Fibroblast of lung (primary cell): ENCODE results near the gene SPAG7. TPM values are rescaled to one million over a fixed set of nuclear protein-coding genes. Genes with fewer than 3 reads are reported as not detected.

ENCODE experiments used
- DNase-seq, 2 donors: peaks; one replicate each; pipeline versions ENCODE4 v3.0.0 to v3.0.0-alpha.2; 2010; ENCODE audit warnings: low read depth in 2 of 2
- H2AFZ ChIP-seq: 2 replicates; pipeline ENCODE4 v1.5.1; 2012; ENCODE audit warnings: low read length, control low read depth, inconsistent platforms
- H3K27ac ChIP-seq: 2 replicates; pipeline ENCODE4 v1.5.1; 2011; ENCODE audit warnings: low read length, control low read depth; ENCODE audit not compliant: insufficient read depth
- H3K27me3 ChIP-seq: 2 replicates; pipeline ENCODE4 v1.5.1; 2011; ENCODE audit warnings: mild to moderate bottlenecking, low read length; ENCODE audit not compliant: control insufficient read depth, insufficient read depth
- H3K36me3 ChIP-seq: 2 replicates; pipeline ENCODE4 v1.5.1; 2011; ENCODE audit warnings: low read length; ENCODE audit not compliant: control insufficient read depth, insufficient read depth
- H3K4me1 ChIP-seq: 2 replicates; pipeline ENCODE4 v1.5.1; 2011; ENCODE audit warnings: low read length; ENCODE audit not compliant: control insufficient read depth, insufficient read depth; ENCODE audit errors: extremely low read depth
- H3K4me2 ChIP-seq: 2 replicates; pipeline ENCODE4 v1.5.1; 2011; ENCODE audit warnings: low read length, control low read depth; ENCODE audit not compliant: insufficient read depth; ENCODE audit errors: extremely low read depth
- H3K4me3 ChIP-seq, 4 experiments: fragments of 200-600 bp in 1 of 4; sonication (generic) in 1 of 4; replicated peaks in 1 of 4; 2 replicates each; pipeline ENCODE4 v1.5.1; 2011 to 2016; ENCODE audit warnings: low read length in 4 of 4, low read depth in 3 of 4, mild to moderate bottlenecking in 3 of 4, control low read depth in 2 of 4, inconsistent platforms in 1 of 4, mixed read lengths in 1 of 4; ENCODE audit not compliant: insufficient read depth in 1 of 4; ENCODE audit errors: control extremely low read depth in 1 of 4
- H3K79me2 ChIP-seq: 2 replicates; pipeline ENCODE4 v1.5.1; 2012; ENCODE audit warnings: mild to moderate bottlenecking, low read length, inconsistent platforms; ENCODE audit not compliant: control insufficient read depth, insufficient read depth
- H3K9ac ChIP-seq: 2 replicates; pipeline ENCODE4 v1.5.1; 2011; ENCODE audit warnings: mild to moderate bottlenecking, low read length, control low read depth; ENCODE audit not compliant: insufficient read depth
- H3K9me3 ChIP-seq: 2 replicates; pipeline ENCODE4 v1.5.1; 2012; ENCODE audit warnings: low read depth, low read length; ENCODE audit not compliant: control insufficient read depth, insufficient read depth
- H4K20me1 ChIP-seq: 2 replicates; pipeline ENCODE4 v1.5.1; 2011; ENCODE audit warnings: low read length; ENCODE audit not compliant: control insufficient read depth, insufficient read depth; ENCODE audit errors: extremely low read depth
- EZH2 ChIP-seq: IDR thresholded peaks from 2 replicates; pipeline ENCODE4 v1.5.1; 2012; ENCODE audit warnings: low read length, control low read depth, mild to moderate bottlenecking; ENCODE audit errors: missing control alignments
- polyA plus RNA-seq, 2 donors: library from polyadenylated mRNA; depleted of rRNA in 1 of 2; stranded (reverse) in 1 of 2; unstranded in 1 of 2; fragments of >200 nt; gene quantifications; 2 replicates each; pipeline ENCODE4 v1.2.1, GENCODE V29; 2011 to 2012; ENCODE audit warnings: missing spikeins in 1 of 2
- total RNA-seq: library from RNA; depleted of rRNA; stranded (reverse); fragments of >200 nt; gene quantifications from 2 replicates; pipeline ENCODE4 v1.2.1, GENCODE V29; 2014
- TF ChIP-seq, protein P1 (sequence below), 2 donors: IDR thresholded peaks in 1 of 2; conservative IDR thresholded peaks in 1 of 2; 1 replicate in 1 of 2; 2 replicates in 1 of 2; pipeline ENCODE4 v1.5.1; 2011 to 2012; ENCODE audit warnings: low read length in 2 of 2, control low read depth in 1 of 2, inconsistent platforms in 1 of 2, low read depth in 1 of 2, mild to moderate bottlenecking in 1 of 2

SPAG7 gene
- total and polyA plus RNA-seq, 2 donors (not counting 1 experiment from before 2014, with no cell fraction given), result 62.8 to 83.0 TPM

DNA sequence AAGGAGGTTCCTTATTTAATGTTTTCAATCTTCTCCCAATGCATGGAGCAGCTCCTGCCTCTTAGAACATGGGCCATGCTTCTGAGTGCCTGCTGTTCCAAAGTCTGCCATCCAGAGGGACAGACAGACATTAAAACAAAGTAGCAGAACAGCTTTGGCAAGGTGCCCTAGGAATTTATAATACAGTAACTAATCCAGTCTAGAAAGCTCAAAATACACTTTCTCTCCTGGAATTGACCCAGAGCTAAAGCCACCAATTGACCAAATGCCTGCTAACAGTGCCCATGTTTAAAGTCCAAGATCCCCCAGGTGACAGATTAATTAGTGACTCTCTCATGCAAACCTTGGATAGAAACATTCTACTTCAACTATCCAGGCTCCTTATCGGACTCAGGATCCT, 53.6 kb downstream of the SPAG7 start:
- DNase-seq, result no peak
- no peak overlapping the region for H3K27ac ChIP-seq
- H3K4me3 ChIP-seq, result no peak overlapping the region
- H3K9me3 ChIP-seq, result no peaks in the 10 kb centered on the region
- TF ChIP-seq EZH2, result no peak
- TF ChIP-seq, protein P1, sequence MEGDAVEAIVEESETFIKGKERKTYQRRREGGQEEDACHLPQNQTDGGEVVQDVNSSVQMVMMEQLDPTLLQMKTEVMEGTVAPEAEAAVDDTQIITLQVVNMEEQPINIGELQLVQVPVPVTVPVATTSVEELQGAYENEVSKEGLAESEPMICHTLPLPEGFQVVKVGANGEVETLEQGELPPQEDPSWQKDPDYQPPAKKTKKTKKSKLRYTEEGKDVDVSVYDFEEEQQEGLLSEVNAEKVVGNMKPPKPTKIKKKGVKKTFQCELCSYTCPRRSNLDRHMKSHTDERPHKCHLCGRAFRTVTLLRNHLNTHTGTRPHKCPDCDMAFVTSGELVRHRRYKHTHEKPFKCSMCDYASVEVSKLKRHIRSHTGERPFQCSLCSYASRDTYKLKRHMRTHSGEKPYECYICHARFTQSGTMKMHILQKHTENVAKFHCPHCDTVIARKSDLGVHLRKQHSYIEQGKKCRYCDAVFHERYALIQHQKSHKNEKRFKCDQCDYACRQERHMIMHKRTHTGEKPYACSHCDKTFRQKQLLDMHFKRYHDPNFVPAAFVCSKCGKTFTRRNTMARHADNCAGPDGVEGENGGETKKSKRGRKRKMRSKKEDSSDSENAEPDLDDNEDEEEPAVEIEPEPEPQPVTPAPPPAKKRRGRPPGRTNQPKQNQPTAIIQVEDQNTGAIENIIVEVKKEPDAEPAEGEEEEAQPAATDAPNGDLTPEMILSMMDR (conservative IDR thresholded peaks at IDR 0.05 in 1 of 2, IDR thresholded peaks at IDR 0.05 in 1 of 2; ENCODE audit: low read depth in 1 of 2, low read length in 2 of 2), result no peak
- H2AFZ ChIP-seq, result no peak overlapping the region
- H3K4me1 ChIP-seq, result peaks cover under 1% of the 10 kb centered on the region
- H4K20me1 ChIP-seq, result no peaks in the 10 kb centered on the region
- no peaks in the 10 kb centered on the region for H3K36me3 ChIP-seq
- no peaks in the 10 kb centered on the region for H3K27me3 ChIP-seq
- H3K9ac ChIP-seq, result no peak overlapping the region
- no peaks in the 10 kb centered on the region for H3K79me2 ChIP-seq
- H3K4me2 ChIP-seq, result no peak overlapping the region

Other genes starting within 250 kb of the SPAG7 start
- 9.2 and 10.8 TPM in 2 replicates for gene MED11, start 236.4 kb downstream of the SPAG7 start, total RNA-seq
- 29.1 and 29.6 TPM in 2 replicates for gene MED11, start 236.4 kb downstream of the SPAG7 start, polyA plus RNA-seq
- gene ZMYND15, start 228.0 kb downstream of the SPAG7 start, total RNA-seq, result under 0.01 and 0.51 TPM in 2 replicates
- gene ZMYND15, start 228.0 kb downstream of the SPAG7 start, polyA plus RNA-seq, result 0.05 and 0.11 TPM in 2 replicates
- gene CXCL16, start 227.9 kb downstream of the SPAG7 start, total RNA-seq, result 0.83 and 4.1 TPM in 2 replicates
- 2.0 and 2.4 TPM in 2 replicates for gene CXCL16, start 227.9 kb downstream of the SPAG7 start, polyA plus RNA-seq
- gene TM4SF5, start 195.9 kb downstream of the SPAG7 start, total RNA-seq, result not detected in 2 replicates
- not detected in 2 replicates for gene TM4SF5, start 195.9 kb downstream of the SPAG7 start, polyA plus RNA-seq
- 0.33 and 1.5 TPM in 2 replicates for gene VMO1, start 181.5 kb downstream of the SPAG7 start, total RNA-seq
- 0.40 TPM in 1 of 2 replicates, not detected in the other for gene VMO1, start 181.5 kb downstream of the SPAG7 start, polyA plus RNA-seq
- not detected in 2 replicates for gene GLTPD2, start 178.9 kb downstream of the SPAG7 start, total RNA-seq
- gene GLTPD2, start 178.9 kb downstream of the SPAG7 start, polyA plus RNA-seq, result not detected in 2 replicates
- 110 and 163 TPM in 2 replicates for gene PSMB6, start 171.7 kb downstream of the SPAG7 start, total RNA-seq
- gene PSMB6, start 171.7 kb downstream of the SPAG7 start, polyA plus RNA-seq, result 184 and 272 TPM in 2 replicates
- 13.6 and 14.9 TPM in 2 replicates for gene PLD2, start 160.7 kb downstream of the SPAG7 start, total RNA-seq
- 12.7 and 14.3 TPM in 2 replicates for gene PLD2, start 160.7 kb downstream of the SPAG7 start, polyA plus RNA-seq
- gene MINK1, start 134.5 kb downstream of the SPAG7 start, total RNA-seq, result 15.9 and 28.6 TPM in 2 replicates
- gene MINK1, start 134.5 kb downstream of the SPAG7 start, polyA plus RNA-seq, result 27.2 and 35.6 TPM in 2 replicates
- 1.8 and 2.3 TPM in 2 replicates for gene C17orf107, start 68.3 kb downstream of the SPAG7 start, total RNA-seq
- 0.34 and 0.67 TPM in 2 replicates for gene C17orf107, start 68.3 kb downstream of the SPAG7 start, polyA plus RNA-seq
- gene CHRNE, start 64.7 kb downstream of the SPAG7 start, total RNA-seq, result 0.51 and 0.66 TPM in 2 replicates
- gene CHRNE, start 64.7 kb downstream of the SPAG7 start, polyA plus RNA-seq, result 0.19 and 0.23 TPM in 2 replicates
- gene GP1BA, start 35.5 kb downstream of the SPAG7 start, total RNA-seq, result not detected in 2 replicates
- gene GP1BA, start 35.5 kb downstream of the SPAG7 start, polyA plus RNA-seq, result not detected in 2 replicates
- gene SLC25A11, start 27.8 kb downstream of the SPAG7 start, total RNA-seq, result 50.3 and 59.3 TPM in 2 replicates
- gene SLC25A11, start 27.8 kb downstream of the SPAG7 start, polyA plus RNA-seq, result 29.2 and 45.8 TPM in 2 replicates
- gene RNF167, start 27.5 kb downstream of the SPAG7 start, total RNA-seq, result 13.6 and 22.8 TPM in 2 replicates
- gene RNF167, start 27.5 kb downstream of the SPAG7 start, polyA plus RNA-seq, result 52.6 and 83.5 TPM in 2 replicates
- gene PFN1, start 19.3 kb downstream of the SPAG7 start, total RNA-seq, result 258 and 422 TPM in 2 replicates
- 870 and 1,199 TPM in 2 replicates for gene PFN1, start 19.3 kb downstream of the SPAG7 start, polyA plus RNA-seq
- 1.8 and 4.3 TPM in 2 replicates for gene ENO3, start 16.7 kb downstream of the SPAG7 start, total RNA-seq
- 2.0 and 2.3 TPM in 2 replicates for gene ENO3, start 16.7 kb downstream of the SPAG7 start, polyA plus RNA-seq
- 8.5 and 18.3 TPM in 2 replicates for gene CAMTA2, start 19.9 kb upstream of the SPAG7 start, total RNA-seq
- gene CAMTA2, start 19.9 kb upstream of the SPAG7 start, polyA plus RNA-seq, result 12.4 and 16.1 TPM in 2 replicates
- 0.26 and 0.33 TPM in 2 replicates for gene INCA1, start 29.7 kb upstream of the SPAG7 start, total RNA-seq
- gene INCA1, start 29.7 kb upstream of the SPAG7 start, polyA plus RNA-seq, result 0.28 and 0.38 TPM in 2 replicates
- 52.4 and 86.0 TPM in 2 replicates for gene KIF1C, start 30.1 kb upstream of the SPAG7 start, total RNA-seq
- gene KIF1C, start 30.1 kb upstream of the SPAG7 start, polyA plus RNA-seq, result 68.1 and 70.5 TPM in 2 replicates
- 0.26 and 0.66 TPM in 2 replicates for gene SLC52A1, start 67.6 kb upstream of the SPAG7 start, total RNA-seq
- gene SLC52A1, start 67.6 kb upstream of the SPAG7 start, polyA plus RNA-seq, result not detected in 2 replicates
- gene ZFP3, start 110.7 kb upstream of the SPAG7 start, total RNA-seq, result 2.1 and 3.1 TPM in 2 replicates
- 2.2 and 2.6 TPM in 2 replicates for gene ZFP3, start 110.7 kb upstream of the SPAG7 start, polyA plus RNA-seq
- 7.2 and 7.3 TPM in 2 replicates for gene ZNF232, start 144.1 kb upstream of the SPAG7 start, total RNA-seq
- 4.2 and 4.6 TPM in 2 replicates for gene ZNF232, start 144.1 kb upstream of the SPAG7 start, polyA plus RNA-seq
- not detected in 2 replicates for gene USP6, start 148.2 kb upstream of the SPAG7 start, total RNA-seq
- gene USP6, start 148.2 kb upstream of the SPAG7 start, polyA plus RNA-seq, result 0.01 TPM in 1 of 2 replicates, not detected in the other
- gene ZNF594, start 224.1 kb upstream of the SPAG7 start, total RNA-seq, result 7.7 and 8.3 TPM in 2 replicates
- 1.7 and 2.9 TPM in 2 replicates for gene ZNF594, start 224.1 kb upstream of the SPAG7 start, polyA plus RNA-seq